Immature natural killer cell (primary cell): ENCODE measurements around the gene NFASC. TPM values are rescaled to one million over a fixed set of nuclear protein-coding genes. Genes with fewer than 3 reads are reported as not detected.

Source experiments
- DNase-seq, 3 donors: peaks; one replicate each; pipeline ENCODE4 v3.0.0; 2022; ENCODE audit warnings: mixed read lengths in 1 of 3
- H3K27ac Mint-ChIP-seq, 6 donors: one replicate each; pipeline ENCODE4 v1.8.0; 2020; ENCODE audit warnings: mixed read lengths in 6 of 6, mild to moderate bottlenecking in 5 of 6, inconsistent platforms in 4 of 6, moderate library complexity in 3 of 6
- H3K27me3 Mint-ChIP-seq, 3 donors: one replicate each; pipeline ENCODE4 v1.8.0; 2020 to 2021; ENCODE audit warnings: low read depth in 3 of 3, mild to moderate bottlenecking in 3 of 3, mixed read lengths in 3 of 3, moderate library complexity in 3 of 3, inconsistent platforms in 1 of 3
- H3K36me3 Mint-ChIP-seq, 3 donors: one replicate each; pipeline ENCODE4 v1.8.0; 2020; ENCODE audit warnings: mixed read lengths in 3 of 3, inconsistent platforms in 2 of 3, mild to moderate bottlenecking in 2 of 3
- H3K4me1 Mint-ChIP-seq, 2 donors: one replicate each; pipeline ENCODE4 v1.8.0; 2020; ENCODE audit warnings: inconsistent platforms in 2 of 2, mild to moderate bottlenecking in 2 of 2, mixed read lengths in 2 of 2, moderate library complexity in 1 of 2
- H3K4me3 Mint-ChIP-seq, 5 donors: one replicate each; pipeline ENCODE4 v1.8.0; 2020; ENCODE audit warnings: mild to moderate bottlenecking in 5 of 5, mixed read lengths in 5 of 5, inconsistent platforms in 3 of 5, moderate library complexity in 3 of 5
- H3K9me3 Mint-ChIP-seq, 6 donors: one replicate each; pipeline ENCODE4 v1.8.0; 2020; ENCODE audit warnings: mild to moderate bottlenecking in 6 of 6, mixed read lengths in 6 of 6, inconsistent platforms in 4 of 6, moderate library complexity in 3 of 6
- polyA plus RNA-seq, 3 donors: library from polyadenylated mRNA; unstranded; fragments of 300-500 nt; fragmentation: Illumina TruSeq; gene quantifications; one replicate each; pipeline ENCODE4 v1.2.3, GENCODE V29; 2021

The NFASC gene
- polyA plus RNA-seq, 3 donors from 2014 or later: not detected

GRCh38 chr1:205042911-205043806 is 172.5 kb downstream of the NFASC start, which contains the start of gene CNTN2:
TSS of gene CNTN2 (plus strand) at chr1:205043212. CDS start at chr1:205053186, 9,974 bp downstream.
- H3K27me3 Mint-ChIP-seq: peaks cover 2 to 23% (median 6%) of the 10 kb centered on the region in 3 donors
- no peak within 1 kb of the TSS for H3K4me3 Mint-ChIP-seq
- H3K36me3 Mint-ChIP-seq: no peaks in the 10 kb centered on the region
- no peaks in the 10 kb centered on the region for H3K4me1 Mint-ChIP-seq
- no peak for DNase-seq
- no peaks in the 10 kb centered on the region for H3K9me3 Mint-ChIP-seq
- no peak within 1 kb of the TSS for H3K27ac Mint-ChIP-seq

- no peak for DNase-seq
- Mint-ChIP-seq H3K36me3 (no peaks in the 10 kb centered on the region), H3K4me1 (no peaks in the 10 kb centered on the region), H3K4me3 (no peak overlapping the region), H3K27me3 (peaks cover 2 to 20% (median 6%) of the 10 kb centered on the region in 3 donors), H3K27ac (no peak overlapping the region), H3K9me3 (no peaks in the 10 kb centered on the region)
Observed at GRCh38 chr1:205043866-205044265, 173.2 kb downstream of the NFASC start.

DNA sequence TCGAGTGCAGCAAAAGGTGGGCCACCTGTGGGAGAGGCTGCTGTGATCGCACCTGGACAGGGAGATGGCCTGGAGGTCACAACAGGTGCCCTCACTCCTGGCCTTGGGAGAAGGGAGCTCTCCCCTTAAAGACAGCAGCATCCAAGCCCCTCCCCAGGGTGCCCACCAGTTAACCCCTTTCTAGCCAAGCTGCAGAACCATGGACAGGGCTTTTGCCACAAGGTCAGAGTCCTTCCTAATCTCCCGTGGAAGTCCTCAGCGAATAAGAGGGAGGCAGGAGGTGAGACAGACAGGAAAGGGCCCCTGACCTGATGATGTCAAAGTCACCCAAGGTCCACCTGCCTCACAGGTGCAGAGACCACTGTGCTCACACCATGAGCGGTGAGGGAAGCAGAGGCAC is 174.1 kb downstream of the NFASC start:
- Mint-ChIP-seq H3K27ac (no peak overlapping the region), H3K36me3 (no peaks in the 10 kb centered on the region), H3K27me3 (peaks cover 2 to 25% (median 6%) of the 10 kb centered on the region in 3 donors), H3K4me1 (no peaks in the 10 kb centered on the region), H3K9me3 (no peaks in the 10 kb centered on the region), H3K4me3 (no peak overlapping the region)
- DNase-seq: no peak

DNA sequence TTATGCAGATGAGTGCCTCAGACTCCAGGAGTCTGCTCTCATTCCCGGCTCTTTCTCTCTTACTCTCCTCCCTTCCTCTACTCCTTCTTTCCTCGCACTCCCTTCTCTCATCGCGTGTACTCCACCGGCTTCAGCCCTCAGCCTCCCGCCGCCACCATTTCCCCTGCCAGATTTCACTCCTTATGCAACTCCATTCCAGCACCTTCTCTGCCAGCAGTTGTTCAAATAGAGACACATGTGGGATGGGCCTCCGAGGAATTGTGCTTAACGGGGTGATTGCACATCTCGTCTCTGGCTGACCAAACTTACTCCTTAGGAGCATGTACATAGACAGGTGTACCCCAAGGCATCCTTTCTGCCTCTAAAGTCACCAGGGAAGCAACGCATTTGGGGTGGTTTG is 174.5 kb downstream of the NFASC start:
- no peaks in the 10 kb centered on the region for H3K4me1 Mint-ChIP-seq
- no peak overlapping the region for H3K4me3 Mint-ChIP-seq
- no peaks in the 10 kb centered on the region for H3K36me3 Mint-ChIP-seq
- H3K27ac Mint-ChIP-seq: no peak overlapping the region
- no peaks in the 10 kb centered on the region for H3K9me3 Mint-ChIP-seq
- no peak for DNase-seq
- H3K27me3 Mint-ChIP-seq: peaks cover 2 to 25% (median 6%) of the 10 kb centered on the region in 3 donors

DNA sequence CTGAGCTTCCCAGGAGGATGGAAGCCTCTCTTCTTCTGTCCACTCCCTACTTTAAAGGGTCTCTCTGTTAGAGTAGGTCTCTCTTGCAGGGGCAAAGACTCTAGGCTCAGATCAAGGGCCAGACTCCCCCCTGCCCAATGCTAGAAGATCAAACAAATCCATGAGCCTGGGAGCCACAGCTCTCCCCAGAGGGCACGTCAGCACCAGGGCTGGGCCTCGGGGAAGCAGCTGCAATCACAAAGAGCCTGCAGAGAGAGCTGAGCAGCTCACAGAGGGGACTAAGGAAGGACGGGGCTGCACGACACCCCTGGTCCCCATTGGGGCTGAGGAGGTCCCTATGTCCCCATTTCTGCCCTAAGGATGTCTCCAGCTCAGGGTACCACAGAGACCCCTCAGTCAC is 176.2 kb downstream of the NFASC start:
- H3K4me3 Mint-ChIP-seq: no peak overlapping the region
- no peaks in the 10 kb centered on the region for H3K36me3 Mint-ChIP-seq
- H3K27ac Mint-ChIP-seq: no peak overlapping the region
- H3K27me3 Mint-ChIP-seq: peaks cover 0 to 18% (median 6%) of the 10 kb centered on the region in 3 donors
- H3K4me1 Mint-ChIP-seq: no peaks in the 10 kb centered on the region
- DNase-seq: no peak
- no peaks in the 10 kb centered on the region for H3K9me3 Mint-ChIP-seq

DNA sequence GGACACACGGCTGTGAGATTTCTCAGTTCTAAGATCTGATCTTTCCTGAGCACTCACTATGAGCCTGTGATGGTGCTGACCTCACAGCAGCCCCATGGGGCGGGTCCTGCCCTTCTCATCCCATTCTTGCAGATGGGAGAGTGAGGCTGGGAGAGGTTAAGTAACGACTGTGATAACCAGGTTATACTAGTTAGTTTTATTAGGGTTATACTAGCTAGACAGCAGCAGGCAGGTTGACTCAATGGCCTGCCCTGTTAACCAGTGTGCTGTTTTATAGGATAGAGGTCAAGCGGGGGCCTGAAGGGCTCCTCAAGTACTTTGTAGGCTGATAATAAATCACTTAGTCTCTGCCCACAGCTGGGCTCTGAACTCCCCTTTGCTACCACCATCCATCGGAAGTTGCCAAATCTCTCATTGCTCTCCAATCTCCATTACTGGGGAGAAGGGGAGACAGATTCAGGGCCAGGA is 177.1 kb downstream of the NFASC start:
- no peaks in the 10 kb centered on the region for H3K9me3 Mint-ChIP-seq
- no peak overlapping the region for H3K4me3 Mint-ChIP-seq
- no peaks in the 10 kb centered on the region for H3K36me3 Mint-ChIP-seq
- H3K27ac Mint-ChIP-seq: no peak overlapping the region
- peaks cover 0 to 18% (median 6%) of the 10 kb centered on the region in 3 donors for H3K27me3 Mint-ChIP-seq
- no peak for DNase-seq
- H3K4me1 Mint-ChIP-seq: no peaks in the 10 kb centered on the region

GRCh38 chr1:205048382-205048781 is 177.7 kb downstream of the NFASC start:
- H3K4me1 Mint-ChIP-seq: no peaks in the 10 kb centered on the region
- H3K27ac Mint-ChIP-seq: no peak overlapping the region
- H3K4me3 Mint-ChIP-seq: no peak overlapping the region
- no peaks in the 10 kb centered on the region for H3K9me3 Mint-ChIP-seq
- DNase-seq: no peak
- H3K27me3 Mint-ChIP-seq: peaks cover 0 to 18% (median 6%) of the 10 kb centered on the region in 3 donors
- H3K36me3 Mint-ChIP-seq: no peaks in the 10 kb centered on the region

DNA sequence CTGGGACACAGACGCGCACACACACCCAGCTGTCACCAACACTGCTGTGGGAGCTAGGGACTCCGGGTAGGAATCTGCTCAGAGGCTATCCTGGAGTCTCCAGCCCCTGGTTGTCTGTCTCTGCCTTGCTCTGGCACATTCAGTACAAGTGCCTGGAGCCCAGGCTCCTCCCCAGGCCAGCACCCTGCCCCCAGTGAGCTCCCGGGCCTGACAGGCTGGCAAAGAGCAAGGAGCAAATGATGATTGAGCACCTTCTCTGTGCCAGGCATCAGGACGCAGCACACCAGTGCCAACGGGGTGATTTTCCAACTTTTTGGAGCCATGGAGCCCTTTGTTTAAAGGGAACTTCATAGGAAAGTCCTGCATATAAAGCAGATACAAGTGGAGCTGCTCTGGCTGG is 178.8 kb downstream of the NFASC start:
- Mint-ChIP-seq H3K36me3 (no peaks in the 10 kb centered on the region), H3K9me3 (no peaks in the 10 kb centered on the region), H3K4me3 (no peak overlapping the region), H3K4me1 (no peaks in the 10 kb centered on the region), H3K27me3 (peaks cover 0 to 18% (median 6%) of the 10 kb centered on the region in 3 donors), H3K27ac (no peak overlapping the region)
- no peak for DNase-seq

DNA sequence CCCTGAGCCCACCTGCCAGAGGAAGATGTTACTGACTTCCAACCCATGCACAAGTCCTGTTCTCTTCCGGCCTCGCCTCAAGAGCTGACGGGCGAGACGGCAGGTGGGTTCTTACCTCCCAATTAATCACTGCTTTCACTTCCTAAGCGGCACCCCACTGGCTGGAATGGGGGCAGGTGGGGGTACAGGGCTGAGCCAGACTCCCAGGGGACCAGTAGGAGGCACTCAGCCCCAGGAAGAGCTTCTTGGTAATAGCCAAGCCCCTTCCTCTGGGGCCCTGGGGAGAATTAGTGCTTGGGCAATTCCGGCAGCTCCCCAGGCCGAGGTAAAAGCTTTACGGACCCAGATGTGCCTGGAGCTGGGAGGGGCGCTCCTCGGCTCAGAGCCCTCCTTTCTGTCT is 182.0 kb downstream of the NFASC start:
- Mint-ChIP-seq H3K27ac (no peak overlapping the region), H3K4me3 (no peak overlapping the region), H3K9me3 (no peaks in the 10 kb centered on the region), H3K36me3 (no peaks in the 10 kb centered on the region), H3K4me1 (no peaks in the 10 kb centered on the region), H3K27me3 (peaks cover 0 to 6% (median 0%) of the 10 kb centered on the region in 3 donors)
- DNase-seq: no peak

DNA sequence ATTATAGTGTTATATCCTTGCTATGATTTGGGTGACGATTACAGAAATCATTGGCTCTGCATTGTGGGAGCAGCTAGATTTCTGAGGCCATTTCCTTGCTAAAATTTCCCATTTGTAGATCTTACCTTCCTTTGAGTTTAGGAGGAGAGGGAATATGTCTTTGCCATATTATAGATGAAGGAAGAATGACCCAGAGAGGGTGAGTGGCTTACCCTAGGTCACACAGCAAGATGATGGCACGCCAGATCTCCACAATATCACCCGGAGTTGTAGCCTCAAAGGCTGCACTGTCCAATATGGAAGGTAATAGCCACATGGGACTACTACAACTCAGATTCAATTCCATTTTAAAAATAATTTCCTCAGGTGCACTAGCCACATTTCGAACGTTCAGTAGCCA is 182.6 kb downstream of the NFASC start:
- no peaks in the 10 kb centered on the region for H3K9me3 Mint-ChIP-seq
- H3K36me3 Mint-ChIP-seq: no peaks in the 10 kb centered on the region
- H3K27ac Mint-ChIP-seq: no peak overlapping the region
- H3K4me3 Mint-ChIP-seq: no peak overlapping the region
- DNase-seq: no peak
- H3K4me1 Mint-ChIP-seq: no peaks in the 10 kb centered on the region
- H3K27me3 Mint-ChIP-seq: peaks cover 0 to 6% (median 0%) of the 10 kb centered on the region in 3 donors

DNA sequence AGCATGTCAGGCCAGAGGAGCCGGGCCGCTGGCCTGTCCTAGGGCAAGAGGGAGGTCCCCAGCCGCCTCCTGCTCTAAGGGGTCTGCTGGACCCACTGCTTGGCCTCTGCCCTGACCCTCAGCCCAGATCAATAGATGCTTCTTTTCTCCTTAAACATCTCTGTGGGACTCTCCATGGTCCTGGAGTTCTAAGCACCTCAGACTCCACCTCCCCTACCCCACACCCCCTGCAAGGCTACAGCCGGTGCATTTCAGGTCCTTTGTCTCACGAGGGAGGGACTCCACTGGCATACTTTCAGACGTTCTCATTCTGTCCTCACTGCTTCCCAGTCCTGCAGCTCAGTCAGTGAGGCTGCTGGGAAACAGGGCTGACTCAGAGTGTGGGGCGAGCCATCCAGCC is 183.4 kb downstream of the NFASC start:
- no peak overlapping the region for H3K4me3 Mint-ChIP-seq
- peaks cover 0 to 3% (median 0%) of the 10 kb centered on the region in 3 donors for H3K27me3 Mint-ChIP-seq
- H3K36me3 Mint-ChIP-seq: no peaks in the 10 kb centered on the region
- H3K4me1 Mint-ChIP-seq: no peaks in the 10 kb centered on the region
- no peak overlapping the region for H3K27ac Mint-ChIP-seq
- DNase-seq: no peak
- H3K9me3 Mint-ChIP-seq: no peaks in the 10 kb centered on the region

DNA sequence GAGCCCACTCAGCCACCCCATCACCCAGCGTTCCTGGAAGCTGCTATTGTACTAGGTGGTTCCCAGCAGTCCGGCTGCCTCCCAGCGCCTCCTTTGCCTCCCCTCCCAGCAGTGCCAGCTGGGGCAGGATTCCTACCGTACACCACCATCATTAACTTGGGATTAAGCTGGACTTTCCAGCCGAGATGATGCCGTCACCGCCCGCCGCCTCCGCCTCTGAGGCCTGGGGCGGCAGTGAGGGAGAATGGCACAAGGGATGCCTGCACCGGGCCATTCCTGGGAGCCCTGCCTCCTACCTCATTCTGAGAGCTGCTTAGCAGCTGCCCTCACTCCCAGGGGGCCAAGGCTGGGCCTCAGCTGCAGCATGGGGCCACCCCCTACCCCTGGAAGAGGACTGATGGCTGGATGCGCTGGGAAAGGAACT is 185.5 kb downstream of the NFASC start:
- Mint-ChIP-seq H3K9me3 (no peaks in the 10 kb centered on the region), H3K27me3 (peaks cover 0 to 2% (median 0%) of the 10 kb centered on the region in 3 donors), H3K36me3 (no peaks in the 10 kb centered on the region), H3K4me1 (no peaks in the 10 kb centered on the region), H3K4me3 (no peak overlapping the region), H3K27ac (no peak overlapping the region)
- DNase-seq: no peak

DNA sequence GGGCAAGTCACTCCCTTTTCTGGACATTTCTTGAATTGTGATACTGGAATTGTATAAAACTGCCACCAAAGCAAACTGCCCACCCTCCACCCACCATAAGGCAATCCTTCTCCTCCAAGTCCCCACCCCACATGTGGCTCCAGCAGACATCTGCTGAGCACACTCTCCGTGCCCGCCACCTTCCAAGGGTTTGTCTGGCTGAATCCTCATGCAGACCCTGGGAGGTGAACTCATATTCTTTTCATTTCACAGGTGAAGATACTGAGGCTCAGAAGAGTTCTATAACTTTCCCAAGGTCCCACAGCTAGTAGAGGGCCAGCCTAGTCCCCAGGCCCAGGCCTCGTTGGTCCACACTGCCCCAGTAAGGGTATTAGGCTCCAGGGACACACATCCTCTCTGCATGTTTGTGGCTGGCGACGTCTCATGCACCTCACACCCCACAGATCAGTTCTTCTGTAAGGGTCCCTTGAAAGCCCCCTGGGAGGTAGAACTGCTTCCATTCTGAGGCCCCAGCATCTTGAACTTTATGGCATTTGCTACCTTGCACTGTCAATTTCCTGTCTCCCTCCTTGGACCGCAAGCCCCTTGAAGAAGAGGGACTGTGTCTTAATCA is 186.4 kb downstream of the NFASC start:
- Mint-ChIP-seq H3K4me1 (peaks cover 0 to 2% of the 10 kb centered on the region in 2 donors), H3K9me3 (no peaks in the 10 kb centered on the region), H3K27me3 (peaks cover 0 to 2% (median 0%) of the 10 kb centered on the region in 3 donors), H3K27ac (no peak overlapping the region), H3K4me3 (no peak overlapping the region), H3K36me3 (no peaks in the 10 kb centered on the region)
- no peak for DNase-seq

GRCh38 chr1:205057808-205058575 is 187.3 kb downstream of the NFASC start:
- peaks cover 0 to 2% (median 0%) of the 10 kb centered on the region in 3 donors for H3K27me3 Mint-ChIP-seq
- H3K4me1 Mint-ChIP-seq: peaks cover 0 to 2% of the 10 kb centered on the region in 2 donors
- H3K36me3 Mint-ChIP-seq: no peaks in the 10 kb centered on the region
- no peak for DNase-seq
- no peak overlapping the region for H3K27ac Mint-ChIP-seq
- no peaks in the 10 kb centered on the region for H3K9me3 Mint-ChIP-seq
- H3K4me3 Mint-ChIP-seq: no peak overlapping the region
